Hepatocyte (in vitro differentiated cells): ENCODE measurements around the gene MYO18B. TPM values are rescaled to one million over a fixed set of nuclear protein-coding genes. Genes with fewer than 3 reads are reported as not detected.

Experiments
- DNase-seq: peaks from one replicate; pipeline ENCODE4 v3.0.0-alpha.2; 2016; ENCODE audit warnings: low spot score
- H2AFZ ChIP-seq: fragments of 200-600 bp; sonication (generic); 2 replicates; pipeline ENCODE4 v1.6.0; 2016; ENCODE audit warnings: antibody characterized with exemption, mild to moderate bottlenecking
- H3K27ac ChIP-seq: fragments of 200-600 bp; sonication (generic); 2 replicates; pipeline ENCODE4 v1.5.1; 2016; ENCODE audit warnings: mild to moderate bottlenecking
- H3K27me3 ChIP-seq: fragments of 200-600 bp; sonication (generic); 2 replicates; pipeline ENCODE4 v1.6.1; 2016
- H3K36me3 ChIP-seq: fragments of 200-600 bp; sonication (generic); replicated peaks from 2 replicates; pipeline ENCODE4 v1.5.1; 2016; ENCODE audit warnings: low read depth; ENCODE audit not compliant: insufficient read depth
- H3K4me1 ChIP-seq: fragments of 200-600 bp; sonication (generic); 2 replicates; pipeline ENCODE4 v1.5.1; 2016; ENCODE audit warnings: mild to moderate bottlenecking, moderate library complexity; ENCODE audit not compliant: insufficient read depth
- H3K4me2 ChIP-seq: fragments of 200-600 bp; sonication (generic); 2 replicates; pipeline ENCODE4 v1.6.0; 2016
- H3K4me3 ChIP-seq: fragments of 200-600 bp; sonication (generic); 2 replicates; pipeline ENCODE4 v1.5.1; 2016; ENCODE audit warnings: mild to moderate bottlenecking
- H3K79me2 ChIP-seq: fragments of 200-600 bp; sonication (generic); 2 replicates; pipeline ENCODE4 v1.6.0; 2017; ENCODE audit warnings: mild to moderate bottlenecking
- H3K9me2 ChIP-seq: fragments of 200-600 bp; sonication (generic); replicated peaks from 2 replicates; pipeline ENCODE4 v1.6.0; 2017; ENCODE audit warnings: mild to moderate bottlenecking; ENCODE audit not compliant: insufficient read depth
- H3K9me3 ChIP-seq: fragments of 200-600 bp; sonication (generic); 2 replicates; pipeline ENCODE4 v1.5.1; 2016; ENCODE audit warnings: low read depth, mild to moderate bottlenecking
- H4K20me1 ChIP-seq: fragments of 200-600 bp; sonication (generic); 2 replicates; pipeline ENCODE4 v1.6.0; 2016; ENCODE audit warnings: mild to moderate bottlenecking; ENCODE audit not compliant: insufficient read depth, poor library complexity, severe bottlenecking
- EZH2 ChIP-seq: fragments of 200-600 bp; sonication (generic); IDR thresholded peaks from 2 replicates; pipeline ENCODE4 v1.6.1; 2016; ENCODE audit warnings: antibody characterized with exemption, mild to moderate bottlenecking, borderline replicate concordance
- EZH2phosphoT487 ChIP-seq: fragments of 200-600 bp; sonication (generic); IDR thresholded peaks from one replicate; pipeline ENCODE4 v1.6.1; 2018; ENCODE audit warnings: antibody characterized with exemption, mild to moderate bottlenecking, low read depth, moderate library complexity; ENCODE audit not compliant: unreplicated experiment, severe bottlenecking
- WGBS: methylation state at CpG from one replicate; pipeline ENCODE4 v1.1.6; 2016; ENCODE audit warnings: low lambda C conversion rate; ENCODE audit errors: missing lambda C conversion rate; 5-methylcytosine and 5-hydroxymethylcytosine counted together
- polyA plus RNA-seq: library from polyadenylated mRNA; unstranded; fragments of >200 nt; fragmentation: Nextera tagmentation; extraction: Ambion mirVana; gene quantifications from 2 replicates; pipeline ENCODE4 v1.2.1, GENCODE V29; 2016
- total RNA-seq: library from RNA; depleted of rRNA; stranded (reverse); fragments of >200 nt; gene quantifications from 2 replicates; pipeline ENCODE4 v1.2.3, GENCODE V29; 2014
- TF ChIP-seq, protein P1 (sequence below): fragments of 200-600 bp; sonication (generic); IDR thresholded peaks from 2 replicates; pipeline ENCODE4 v1.5.1; 2016; ENCODE audit warnings: antibody characterized with exemption, mild to moderate bottlenecking; ENCODE audit not compliant: poor library complexity

Gene MYO18B
- total and polyA plus RNA-seq, 2 experiments from 2014 or later: 0.23 TPM; not detected in 1

GRCh38 chr22:25753252-25753651, 11.3 kb downstream of the MYO18B start:
- H3K9me2 ChIP-seq: no peaks in the 10 kb centered on the region
- no peak overlapping the region for H3K4me3 ChIP-seq
- peaks cover 8% of the 10 kb centered on the region for H3K4me1 ChIP-seq
- no peaks in the 10 kb centered on the region for H3K9me3 ChIP-seq
- 95% methylated on average over 14 of the region's 14 CpGs for WGBS
- no peak overlapping the region for H3K4me2 ChIP-seq
- no peak overlapping the region for H3K27ac ChIP-seq
- no peaks in the 10 kb centered on the region for H3K79me2 ChIP-seq
- DNase-seq: no peak
- no peaks in the 10 kb centered on the region for H3K36me3 ChIP-seq
- no peaks in the 10 kb centered on the region for H3K27me3 ChIP-seq
- no peak overlapping the region for H2AFZ ChIP-seq
- TF ChIP-seq EZH2phosphoT487: no peak
- TF ChIP-seq EZH2: no peak
- TF ChIP-seq, protein P1, sequence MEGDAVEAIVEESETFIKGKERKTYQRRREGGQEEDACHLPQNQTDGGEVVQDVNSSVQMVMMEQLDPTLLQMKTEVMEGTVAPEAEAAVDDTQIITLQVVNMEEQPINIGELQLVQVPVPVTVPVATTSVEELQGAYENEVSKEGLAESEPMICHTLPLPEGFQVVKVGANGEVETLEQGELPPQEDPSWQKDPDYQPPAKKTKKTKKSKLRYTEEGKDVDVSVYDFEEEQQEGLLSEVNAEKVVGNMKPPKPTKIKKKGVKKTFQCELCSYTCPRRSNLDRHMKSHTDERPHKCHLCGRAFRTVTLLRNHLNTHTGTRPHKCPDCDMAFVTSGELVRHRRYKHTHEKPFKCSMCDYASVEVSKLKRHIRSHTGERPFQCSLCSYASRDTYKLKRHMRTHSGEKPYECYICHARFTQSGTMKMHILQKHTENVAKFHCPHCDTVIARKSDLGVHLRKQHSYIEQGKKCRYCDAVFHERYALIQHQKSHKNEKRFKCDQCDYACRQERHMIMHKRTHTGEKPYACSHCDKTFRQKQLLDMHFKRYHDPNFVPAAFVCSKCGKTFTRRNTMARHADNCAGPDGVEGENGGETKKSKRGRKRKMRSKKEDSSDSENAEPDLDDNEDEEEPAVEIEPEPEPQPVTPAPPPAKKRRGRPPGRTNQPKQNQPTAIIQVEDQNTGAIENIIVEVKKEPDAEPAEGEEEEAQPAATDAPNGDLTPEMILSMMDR: no peak
- H4K20me1 ChIP-seq: no peaks in the 10 kb centered on the region

DNA sequence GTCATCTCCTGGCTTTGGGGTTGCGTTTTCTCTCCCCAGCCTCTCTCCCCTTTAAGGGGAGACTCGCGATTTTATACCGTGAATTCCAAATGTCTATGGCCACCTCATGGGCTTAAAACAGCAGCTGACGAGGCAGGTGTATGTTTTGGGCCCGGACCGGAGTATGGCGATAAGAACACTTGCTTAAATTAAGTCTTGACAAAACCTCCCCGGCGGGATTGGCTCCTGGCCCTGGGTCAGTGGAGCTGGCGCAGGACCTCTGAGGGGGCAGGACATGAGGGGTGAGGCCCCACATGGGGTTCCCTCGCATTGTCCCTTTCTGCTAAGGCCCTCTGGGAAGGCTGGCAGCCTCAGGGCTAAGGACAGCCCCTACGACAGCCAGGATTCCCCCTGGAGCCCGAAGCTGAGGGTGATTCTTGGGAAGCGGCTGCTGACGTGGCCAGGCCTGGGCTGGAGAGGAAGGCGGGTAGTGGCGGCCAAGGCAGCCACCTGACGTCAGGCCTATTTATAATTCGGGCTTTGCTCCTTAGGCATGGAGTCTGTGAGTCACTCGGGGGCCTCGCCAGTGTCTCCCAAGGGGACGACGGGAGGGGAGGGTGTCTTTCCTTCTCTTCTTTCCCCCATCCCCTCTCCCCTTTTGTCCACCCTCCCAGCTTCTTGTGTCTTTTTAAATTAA, 12.7 kb downstream of the MYO18B start:
- Histone ChIP-seq H3K4me2 (no peak overlapping the region), H3K36me3 (no peaks in the 10 kb centered on the region), H3K4me3 (no peak overlapping the region), H2AFZ (no peak overlapping the region), H3K27me3 (no peaks in the 10 kb centered on the region), H3K27ac (no peak overlapping the region), H4K20me1 (no peaks in the 10 kb centered on the region), H3K9me2 (no peaks in the 10 kb centered on the region), H3K79me2 (no peaks in the 10 kb centered on the region), H3K9me3 (no peaks in the 10 kb centered on the region), H3K4me1 (no peaks in the 10 kb centered on the region)
- no peak for DNase-seq
- TF ChIP-seq, protein P1: no peak
- TF ChIP-seq EZH2phosphoT487 (no peak), EZH2 (no peak)
- WGBS: 89% methylated on average over 24 of the region's 24 CpGs

GRCh38 chr22:25757686-25758085, 15.7 kb downstream of the MYO18B start:
- no peak overlapping the region for H3K4me3 ChIP-seq
- no peak overlapping the region for H3K27ac ChIP-seq
- no peaks in the 10 kb centered on the region for H3K9me2 ChIP-seq
- no peak for DNase-seq
- H3K79me2 ChIP-seq: no peaks in the 10 kb centered on the region
- H2AFZ ChIP-seq: no peak overlapping the region
- H4K20me1 ChIP-seq: no peaks in the 10 kb centered on the region
- no peaks in the 10 kb centered on the region for H3K36me3 ChIP-seq
- H3K4me1 ChIP-seq: peaks cover 12% of the 10 kb centered on the region
- H3K4me2 ChIP-seq: no peak overlapping the region
- TF ChIP-seq EZH2: no peak
- TF ChIP-seq, protein P1: no peak
- no peak for TF ChIP-seq EZH2phosphoT487
- H3K27me3 ChIP-seq: no peaks in the 10 kb centered on the region
- no peaks in the 10 kb centered on the region for H3K9me3 ChIP-seq
- 92% methylated on average over 3 of the region's 3 CpGs for WGBS
